Nephron progenitor cell (in vitro differentiated cells): ENCODE results near the gene UNC5CL.

Source experiments
- DNase-seq: peaks from one replicate; pipeline ENCODE4 v3.0.0; 2021
- H3K27ac Mint-ChIP-seq: 2 replicates; pipeline ENCODE4 v1.8.0; 2021; ENCODE audit warnings: mild to moderate bottlenecking, moderate library complexity, mixed read lengths
- H3K27me3 Mint-ChIP-seq: 2 replicates; pipeline ENCODE4 v1.8.0; 2021; ENCODE audit warnings: mild to moderate bottlenecking, low read depth, mixed read lengths; ENCODE audit not compliant: poor library complexity
- H3K36me3 Mint-ChIP-seq: 2 replicates; pipeline ENCODE4 v1.8.0; 2021; ENCODE audit warnings: low read depth, mixed read lengths
- H3K4me1 Mint-ChIP-seq: 2 replicates; pipeline ENCODE4 v1.8.0; 2021; ENCODE audit warnings: mixed read lengths
- H3K4me3 Mint-ChIP-seq: 2 replicates; pipeline ENCODE4 v1.8.0; 2021; ENCODE audit warnings: mild to moderate bottlenecking, moderate library complexity, mixed read lengths
- H3K9me3 Mint-ChIP-seq: 2 replicates; pipeline ENCODE4 v1.8.0; 2021; ENCODE audit warnings: mild to moderate bottlenecking, moderate library complexity, mixed read lengths
- CTCF ChIP-seq: fragments of 200-600 bp; sonication (generic); IDR thresholded peaks from 2 replicates; pipeline ENCODE4 v1.5.0; 2021; ENCODE audit warnings: antibody characterized with exemption

The UNC5CL gene

GRCh38 chr6:40977695-40978094 lies 61.3 kb downstream of the UNC5CL start:
- Mint-ChIP-seq H3K9me3 (peaks cover 60% of the 10 kb centered on the region), H3K27me3 (peaks cover 23% of the 10 kb centered on the region), H3K36me3 (peaks cover 18% of the 10 kb centered on the region), H3K27ac (no peak overlapping the region), H3K4me1 (no peaks in the 10 kb centered on the region), H3K4me3 (no peak overlapping the region)
- DNase-seq = no peak
- TF ChIP-seq CTCF = no peak

- H3K9me3 Mint-ChIP-seq = peaks cover 66% of the 10 kb centered on the region
- peaks cover 18% of the 10 kb centered on the region for H3K36me3 Mint-ChIP-seq
- H3K4me1 Mint-ChIP-seq = no peaks in the 10 kb centered on the region
- H3K4me3 Mint-ChIP-seq = no peak overlapping the region
- no peak for TF ChIP-seq CTCF
- H3K27me3 Mint-ChIP-seq = peaks cover 23% of the 10 kb centered on the region
- DNase-seq = no peak
- H3K27ac Mint-ChIP-seq = no peak overlapping the region
These were observed 61.9 kb downstream of the UNC5CL start for GRCh38 chr6:40977085-40977484.
